Mesendoderm (in vitro differentiated cells): ENCODE data around the gene NPW.
A peak's percentile ranks its signal among the peaks of the same experiment; 100 is the strongest.

Experiments used
- DNase-seq: peaks from one replicate; pipeline ENCODE4 v3.0.0; 2013
- H2AK5ac ChIP-seq: 2 replicates; pipeline ENCODE4 v1.6.1; 2013; ENCODE audit warnings: low read length, inconsistent platforms
- H2BK120ac ChIP-seq: 2 replicates; pipeline ENCODE4 v1.6.1; 2013; ENCODE audit warnings: low read depth, mild to moderate bottlenecking, low read length, moderate library complexity, mixed read lengths
- H2BK15ac ChIP-seq: replicated peaks from 2 replicates; pipeline ENCODE4 v1.6.1; 2013; ENCODE audit warnings: low read depth, mild to moderate bottlenecking, moderate library complexity
- H2BK5ac ChIP-seq: 2 replicates; pipeline ENCODE4 v1.6.1; 2013; ENCODE audit warnings: low read length, inconsistent platforms
- H3K18ac ChIP-seq: 2 replicates; pipeline ENCODE4 v1.6.1; 2013; ENCODE audit warnings: mild to moderate bottlenecking, low read length, mixed read lengths
- H3K23ac ChIP-seq: one replicate; pipeline ENCODE4 v1.6.1; 2013; ENCODE audit warnings: low read length
- H3K27ac ChIP-seq: 2 replicates; pipeline ENCODE4 v1.5.1; 2013; ENCODE audit warnings: low read depth, mild to moderate bottlenecking, inconsistent platforms, low read length, moderate library complexity
- H3K27me3 ChIP-seq: 2 replicates; pipeline ENCODE4 v1.6.1; 2013; ENCODE audit warnings: low read length, control low read depth, mild to moderate bottlenecking, inconsistent platforms; ENCODE audit not compliant: insufficient read depth, poor library complexity
- H3K36me3 ChIP-seq: 2 replicates; pipeline ENCODE4 v1.6.1; 2013; ENCODE audit warnings: low read length, inconsistent platforms; ENCODE audit not compliant: control insufficient read depth, insufficient read depth
- H3K4ac ChIP-seq: one replicate; pipeline ENCODE4 v1.6.1; 2013; ENCODE audit warnings: low read depth, mild to moderate bottlenecking, low read length, moderate library complexity
- H3K4me1 ChIP-seq: 2 replicates; pipeline ENCODE4 v1.6.1; 2013; ENCODE audit warnings: low read depth, low read length, inconsistent platforms; ENCODE audit not compliant: control insufficient read depth
- H3K4me2 ChIP-seq: 2 replicates; pipeline ENCODE4 v1.6.1; 2013; ENCODE audit warnings: low read length
- H3K4me3 ChIP-seq: 2 replicates; pipeline ENCODE4 v1.5.1; 2013; ENCODE audit warnings: mild to moderate bottlenecking, low read length
- H3K56ac ChIP-seq: one replicate; pipeline ENCODE4 v1.6.1; 2013; ENCODE audit warnings: low read length
- H3K79me1 ChIP-seq: 2 replicates; pipeline ENCODE4 v1.6.1; 2013; ENCODE audit warnings: low read length, inconsistent platforms
- H3K79me2 ChIP-seq: 2 replicates; pipeline ENCODE4 v1.6.1; 2013; ENCODE audit warnings: mild to moderate bottlenecking, low read length; ENCODE audit not compliant: control insufficient read depth, insufficient read depth
- H3K9ac ChIP-seq: 2 replicates; pipeline ENCODE4 v1.6.1; 2013; ENCODE audit warnings: low read length, inconsistent platforms
- H4K5ac ChIP-seq: one replicate; pipeline ENCODE4 v1.6.1; 2013; ENCODE audit warnings: low read length
- H4K8ac ChIP-seq: one replicate; pipeline ENCODE4 v1.6.1; 2013; ENCODE audit warnings: low read depth, mild to moderate bottlenecking, control low read depth, low read length, moderate library complexity
- WGBS: extraction: QIAGEN DNeasy Blood & Tissue Kit; methylation state at CpG from one replicate; pipeline ENCODE4 v1.1.7; 2013; ENCODE audit warnings: low lambda C conversion rate, missing lambda C conversion rate; ENCODE audit not compliant: insufficient coverage; ENCODE audit errors: extremely low coverage; 5-methylcytosine and 5-hydroxymethylcytosine counted together

NPW gene

GRCh38 chr16:2003231-2003826 lies 16.3 kb upstream of the NPW start:
- Histone ChIP-seq H3K4me2 (no peak overlapping the region), H3K18ac (no peak overlapping the region), H2BK120ac (no peak overlapping the region), H3K9ac (peak overlapping the region; percentile 51), H4K5ac (no peak overlapping the region), H3K4ac (no peak overlapping the region), H4K8ac (no peak overlapping the region), H3K79me1 (peaks cover 27% of the 10 kb centered on the region), H3K56ac (peak overlapping the region; percentile 27), H3K23ac (no peak overlapping the region), H2BK15ac (no peak overlapping the region), H3K27me3 (no peaks in the 10 kb centered on the region), H3K4me3 (no peak overlapping the region), H3K36me3 (peaks cover 19% of the 10 kb centered on the region), H3K4me1 (peaks cover 6% of the 10 kb centered on the region), H3K27ac (no peak overlapping the region), H2BK5ac (no peak overlapping the region), H3K79me2 (peaks cover 31% of the 10 kb centered on the region), H2AK5ac (no peak overlapping the region)
- no peak for DNase-seq
- no CpG with 5 or more reads among the region's 8 CpGs for WGBS

GRCh38 chr16:2003827-2004641 lies 15.6 kb upstream of the NPW start:
- H3K56ac ChIP-seq = peak overlapping the region; percentile 67
- no peak overlapping the region for H2BK5ac ChIP-seq
- H3K18ac ChIP-seq = no peak overlapping the region
- H2AK5ac ChIP-seq = no peak overlapping the region
- WGBS = no CpG with 5 or more reads among the region's 36 CpGs
- H4K5ac ChIP-seq = no peak overlapping the region
- H3K23ac ChIP-seq = no peak overlapping the region
- H2BK15ac ChIP-seq = no peak overlapping the region
- no peak overlapping the region for H3K27ac ChIP-seq
- peak; percentile 98 for DNase-seq
- peak overlapping the region; percentile 51 for H3K9ac ChIP-seq
- no peaks in the 10 kb centered on the region for H3K27me3 ChIP-seq
- no peak overlapping the region for H3K4me2 ChIP-seq
- peaks cover 38% of the 10 kb centered on the region for H3K79me2 ChIP-seq
- H4K8ac ChIP-seq = no peak overlapping the region
- H3K36me3 ChIP-seq = peaks cover 18% of the 10 kb centered on the region
- no peak overlapping the region for H2BK120ac ChIP-seq
- no peak overlapping the region for H3K4ac ChIP-seq
- H3K79me1 ChIP-seq = peaks cover 31% of the 10 kb centered on the region
- no peak overlapping the region for H3K4me3 ChIP-seq
- H3K4me1 ChIP-seq = peaks cover 9% of the 10 kb centered on the region

- Histone ChIP-seq H3K9ac (no peak overlapping the region), H2BK5ac (no peak overlapping the region), H3K4ac (no peak overlapping the region), H3K4me3 (no peak overlapping the region), H3K27ac (no peak overlapping the region), H3K36me3 (peaks cover 15% of the 10 kb centered on the region), H2AK5ac (no peak overlapping the region), H3K4me2 (no peak overlapping the region), H3K4me1 (peaks cover 9% of the 10 kb centered on the region), H3K23ac (no peak overlapping the region), H3K79me1 (peaks cover 31% of the 10 kb centered on the region), H2BK15ac (no peak overlapping the region), H4K8ac (no peak overlapping the region), H3K27me3 (no peaks in the 10 kb centered on the region), H2BK120ac (no peak overlapping the region), H3K18ac (no peak overlapping the region), H3K79me2 (peaks cover 43% of the 10 kb centered on the region), H4K5ac (no peak overlapping the region), H3K56ac (peak overlapping the region; percentile 30)
- DNase-seq = no peak
- no CpG with 5 or more reads among the region's 34 CpGs for WGBS
These were observed 14.6 kb upstream of the NPW start for GRCh38 chr16:2004795-2005517.

GRCh38 chr16:2005646-2006045 lies 13.9 kb upstream of the NPW start:
- Histone ChIP-seq H3K4ac (no peak overlapping the region), H3K18ac (no peak overlapping the region), H2BK15ac (no peak overlapping the region), H3K56ac (no peak overlapping the region), H3K9ac (no peak overlapping the region), H3K79me2 (peaks cover 43% of the 10 kb centered on the region), H3K4me1 (peaks cover 12% of the 10 kb centered on the region), H2BK120ac (no peak overlapping the region), H3K27ac (no peak overlapping the region), H3K4me2 (no peak overlapping the region), H3K36me3 (peaks cover 13% of the 10 kb centered on the region), H2BK5ac (no peak overlapping the region), H3K23ac (no peak overlapping the region), H2AK5ac (no peak overlapping the region), H3K79me1 (peaks cover 34% of the 10 kb centered on the region), H3K27me3 (no peaks in the 10 kb centered on the region), H4K8ac (no peak overlapping the region), H4K5ac (no peak overlapping the region), H3K4me3 (no peak overlapping the region)
- no CpG with 5 or more reads among the region's 21 CpGs for WGBS
- no peak for DNase-seq

GRCh38 chr16:2006317-2006716 lies 13.3 kb upstream of the NPW start:
- Histone ChIP-seq H3K9ac (peak overlapping the region; percentile 12), H3K4me2 (no peak overlapping the region), H3K27me3 (no peaks in the 10 kb centered on the region), H3K56ac (no peak overlapping the region), H3K4ac (no peak overlapping the region), H3K23ac (no peak overlapping the region), H3K36me3 (peaks cover 13% of the 10 kb centered on the region), H2AK5ac (no peak overlapping the region), H2BK15ac (no peak overlapping the region), H2BK120ac (no peak overlapping the region), H3K4me1 (peaks cover 12% of the 10 kb centered on the region), H4K5ac (no peak overlapping the region), H3K79me2 (peaks cover 43% of the 10 kb centered on the region), H3K18ac (no peak overlapping the region), H3K4me3 (no peak overlapping the region), H3K27ac (no peak overlapping the region), H3K79me1 (peaks cover 34% of the 10 kb centered on the region), H4K8ac (no peak overlapping the region), H2BK5ac (no peak overlapping the region)
- no peak for DNase-seq
- no CpG with 5 or more reads among the region's 8 CpGs for WGBS
